Endothelial cell of umbilical vein (primary cell): ENCODE data around the gene POLR3A. TPM values are rescaled to one million over a fixed set of nuclear protein-coding genes. Genes with fewer than 3 reads are reported as not detected.
"Not testable (repeated sequence)": the region's sequence is repeated elsewhere in the genome, so short reads cannot be mapped to it uniquely, and the experiment has no call there.

Source experiments
- BruUV-seq: library from RNA; stranded (reverse); fragments of 400-500 nt; replicated peaks from 2 replicates; lab custom pipeline; 2021; lab: Mats Ljungman, UMichigan
- CTCF ChIA-PET: fragments of 300-600, 350-600 bp; sonication (Branson Sonifier 250); formaldehyde crosslinking; loops from one replicate; lab custom pipeline; 2021; ENCODE audit warnings: antibody characterized with exemption, inconsistent platforms; lab: Charles Lee
- POLR2A ChIA-PET: fragments of 300-600, 350-600 bp; sonication (Branson Sonifier 250); formaldehyde crosslinking; loops from one replicate; lab custom pipeline; 2021; ENCODE audit warnings: antibody characterized with exemption, inconsistent platforms; lab: Charles Lee
- DNase-seq: peaks from one replicate; pipeline ENCODE4 v3.0.0-alpha.2; 2011; ENCODE audit warnings: low read depth, low spot score
- FAIRE-seq: peaks from 2 replicates; lab custom pipeline; 2011; peaks lifted over from hg19 to GRCh38; lab: Jason Lieb, UNC
- H2AFZ ChIP-seq: 2 replicates; pipeline ENCODE4 v1.6.0; 2012; ENCODE audit warnings: low read depth, low read length, control low read depth, inconsistent platforms
- H3K27ac ChIP-seq: 2 replicates; pipeline ENCODE4 v1.5.1; 2011; ENCODE audit warnings: low read depth, mild to moderate bottlenecking, control low read depth, low read length, moderate library complexity; ENCODE audit not compliant: insufficient read depth
- H3K27me3 ChIP-seq, 2 experiments: 2 replicates each; pipeline versions ENCODE4 v1.6.0 to v1.6.1; 2011; ENCODE audit warnings: low read length in 2 of 2, mixed read lengths in 1 of 2; ENCODE audit not compliant: control insufficient read depth in 2 of 2, insufficient read depth in 2 of 2
- H3K36me3 ChIP-seq, 2 experiments: 2 replicates in 1 of 2; 3 replicates in 1 of 2; pipeline ENCODE4 v1.5.1; 2011; ENCODE audit warnings: low read length in 2 of 2, mild to moderate bottlenecking in 1 of 2, moderate library complexity in 1 of 2; ENCODE audit not compliant: control insufficient read depth in 2 of 2, insufficient read depth in 2 of 2; ENCODE audit errors: extremely low read depth in 1 of 2
- H3K4me1 ChIP-seq: 3 replicates; pipeline ENCODE4 v1.5.1; 2011; ENCODE audit warnings: mild to moderate bottlenecking, low read length; ENCODE audit not compliant: control insufficient read depth, insufficient read depth; ENCODE audit errors: extremely low read depth
- H3K4me2 ChIP-seq: 2 replicates; pipeline ENCODE4 v1.6.1; 2011; ENCODE audit warnings: low read length, control low read depth, mixed read lengths; ENCODE audit not compliant: insufficient read depth
- H3K4me3 ChIP-seq, 3 experiments: fragments of 200-600 bp in 1 of 3; sonication (generic), shearing (Covaris generic) in 1 of 3; replicated peaks in 1 of 3; 2 replicates each; pipeline ENCODE4 v1.5.1; 2011 to 2016; ENCODE audit warnings: control low read depth in 3 of 3, low read length in 3 of 3, mild to moderate bottlenecking in 2 of 3, inconsistent platforms in 1 of 3, low read depth in 1 of 3, moderate library complexity in 1 of 3; ENCODE audit not compliant: insufficient read depth in 1 of 3
- H3K79me2 ChIP-seq: 2 replicates; pipeline ENCODE4 v1.6.0; 2012; ENCODE audit warnings: low read length, inconsistent platforms; ENCODE audit not compliant: control insufficient read depth, insufficient read depth
- H3K9ac ChIP-seq: replicated peaks from 2 replicates; pipeline ENCODE3; 2011; ENCODE audit warnings: low read length, control low read depth; ENCODE audit not compliant: insufficient read depth; ENCODE audit errors: extremely low read depth
- H3K9me1 ChIP-seq: replicated peaks from 3 replicates; pipeline ENCODE4 v1.6.0; 2011; ENCODE audit warnings: mild to moderate bottlenecking, low read length; ENCODE audit not compliant: control insufficient read depth, insufficient read depth; ENCODE audit errors: extremely low read depth
- H3K9me3 ChIP-seq: replicated peaks from 2 replicates; pipeline ENCODE4 v1.5.1; 2012; ENCODE audit warnings: low read length, inconsistent platforms; ENCODE audit not compliant: control insufficient read depth, insufficient read depth
- H4K20me1 ChIP-seq: replicated peaks from 2 replicates; pipeline ENCODE3; 2011; ENCODE audit warnings: mild to moderate bottlenecking, low read length; ENCODE audit not compliant: control insufficient read depth, insufficient read depth; ENCODE audit errors: extremely low read depth
- CTCF ChIP-seq, 2 donors: IDR thresholded peaks; 1 replicate in 1 of 2; 2 replicates in 1 of 2; pipeline ENCODE4 v1.5.1; 2011; ENCODE audit warnings: low read length in 2 of 2, mild to moderate bottlenecking in 2 of 2, moderate library complexity in 2 of 2, control low read depth in 1 of 2, inconsistent platforms in 1 of 2, low read depth in 1 of 2; ENCODE audit not compliant: insufficient read depth in 1 of 2; ENCODE audit errors: extremely low read depth in 1 of 2
- FOS ChIP-seq: IDR thresholded peaks from 2 replicates; pipeline ENCODE4 v1.6.1; 2011; ENCODE audit warnings: mild to moderate bottlenecking, low read length, moderate library complexity, borderline replicate concordance; ENCODE audit not compliant: insufficient read depth
- JUN ChIP-seq: IDR thresholded peaks from 2 replicates; pipeline ENCODE4 v1.6.1; 2011; ENCODE audit warnings: borderline replicate concordance, low read depth; ENCODE audit not compliant: insufficient read length, insufficient read depth
- POLR2A ChIP-seq: IDR thresholded peaks from 2 replicates; pipeline ENCODE4 v1.6.1; 2012; ENCODE audit warnings: low read depth, mild to moderate bottlenecking, control low read depth, low read length
- dilution Hi-C: fragments of 300-500 bp; cut with MboI; formaldehyde crosslinking; loops from one replicate; pipeline ENCODE4 v1.15.0; 2019; ENCODE audit warnings: low sequenced_read_pairs; ENCODE audit not compliant: extremely low pct_ligation_motif_present
- intact Hi-C: fragments of 100-400 bp; cut with micrococcal nuclease; formaldehyde crosslinking; loops from one replicate; pipeline ENCODE4 v1.10.0; 2022
- polyA plus RNA-seq, 4 experiments: library from polyadenylated mRNA; depleted of rRNA in 3 of 4; stranded (reverse) in 3 of 4; unstranded in 1 of 4; fragments of >200 nt; gene quantifications; 2 replicates each; pipeline versions ENCODE4 v1.2.1 to v1.2.3, GENCODE V29; 2011 to 2012; ENCODE audit warnings: missing spikeins in 1 of 4
- total RNA-seq: library from RNA; stranded (reverse); gene quantifications from 2 replicates; pipeline ENCODE4 v1.2.3, GENCODE V29; 2021

The POLR3A gene
- total and polyA plus RNA-seq, 2 donors (not counting 3 experiments of a cell fraction or from before 2014, with no cell fraction given) = 9.5 to 25.3 TPM

- no peak overlapping the region for H3K9ac ChIP-seq
- no TSS peak for BruUV-seq
- CTCF ChIA-PET = interaction anchor here (0.7 kb wide), 1 partner anchor 23 kb away, joined by 3 read pairs; no protein-coding TSS in a partner anchor
- TF ChIP-seq FOS (no peak), JUN (no peak), CTCF (IDR thresholded peaks at IDR 0.05; ENCODE audit: extremely low read depth in 1 of 2, insufficient read depth in 1 of 2, low read depth in 1 of 2, low read length in 2 of 2) (no peak), POLR2A (no peak)
- POLR2A ChIA-PET = no interaction called here
- H2AFZ ChIP-seq = no peak overlapping the region
- no peaks in the 10 kb centered on the region for H3K36me3 ChIP-seq
- no peaks in the 10 kb centered on the region for H4K20me1 ChIP-seq
- no peaks in the 10 kb centered on the region for H3K9me3 ChIP-seq
- no peak overlapping the region for H3K4me3 ChIP-seq
- dilution Hi-C loops (no loop called here), intact Hi-C loops (no loop called here)
- FAIRE-seq (no peak), DNase-seq (no peak)
- H3K9me1 ChIP-seq = no peaks in the 10 kb centered on the region
- H3K27ac ChIP-seq = no peak overlapping the region
- no peaks in the 10 kb centered on the region for H3K4me1 ChIP-seq
- no peaks in the 10 kb centered on the region for H3K79me2 ChIP-seq
- H3K27me3 ChIP-seq = no peaks in the 10 kb centered on the region
- H3K4me2 ChIP-seq = no peak overlapping the region
Observed at GRCh38 chr10:78070726-78071125, 41.4 kb upstream of the POLR3A start.

GRCh38 chr10:78070064-78070463 is 40.7 kb upstream of the POLR3A start:
- FAIRE-seq, POLR2A ChIA-PET: not testable (repeated sequence)

More at GRCh38 chr10:78070064-78070463, 40.7 kb upstream of the POLR3A start:
- H3K9ac ChIP-seq, H2AFZ ChIP-seq, H3K27ac ChIP-seq, H3K4me1 ChIP-seq, H3K9me1 ChIP-seq, H3K27me3 ChIP-seq, H3K9me3 ChIP-seq, H4K20me1 ChIP-seq, dilution Hi-C loops, DNase-seq, H3K79me2 ChIP-seq, H3K4me3 ChIP-seq, H3K36me3 ChIP-seq, H3K4me2 ChIP-seq, BruUV-seq, CTCF ChIA-PET, intact Hi-C loops: not testable (repeated sequence)
